GF-D8 (cell line): ENCODE measurements around the gene CAMKMT.

ENCODE experiments used
- DNase-seq: peaks from one replicate; lab custom pipeline; 2025; lab: John Stamatoyannopoulos, UW

The CAMKMT gene

GRCh38 chr2:44596537-44597320 is 235.0 kb downstream of the CAMKMT start:
- DNase-seq, result no peak

- DNase-seq, result no peak
Observed at GRCh38 chr2:44598330-44599119, 236.8 kb downstream of the CAMKMT start.

DNA sequence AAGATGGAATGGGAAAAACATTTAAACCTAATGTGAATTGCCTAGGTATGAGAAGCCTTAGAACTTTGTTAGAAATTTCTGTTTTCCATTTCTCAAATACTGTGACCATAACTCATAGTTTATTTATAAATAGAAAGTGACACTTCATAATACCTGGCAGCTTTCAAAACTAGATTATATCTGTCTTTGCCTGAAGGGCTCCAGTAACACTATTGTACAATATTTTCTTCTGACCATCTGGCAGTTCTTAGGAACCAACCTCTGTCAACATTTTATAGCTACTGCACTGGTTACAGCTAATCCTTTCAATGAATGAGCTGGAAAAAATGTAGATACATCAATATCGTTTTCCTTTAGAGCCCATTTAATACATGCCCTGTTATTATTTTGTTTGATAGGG is 237.4 kb downstream of the CAMKMT start:
- no peak for DNase-seq

- DNase-seq, result no peak
Observed at GRCh38 chr2:44602446-44602845, 240.7 kb downstream of the CAMKMT start.

DNA sequence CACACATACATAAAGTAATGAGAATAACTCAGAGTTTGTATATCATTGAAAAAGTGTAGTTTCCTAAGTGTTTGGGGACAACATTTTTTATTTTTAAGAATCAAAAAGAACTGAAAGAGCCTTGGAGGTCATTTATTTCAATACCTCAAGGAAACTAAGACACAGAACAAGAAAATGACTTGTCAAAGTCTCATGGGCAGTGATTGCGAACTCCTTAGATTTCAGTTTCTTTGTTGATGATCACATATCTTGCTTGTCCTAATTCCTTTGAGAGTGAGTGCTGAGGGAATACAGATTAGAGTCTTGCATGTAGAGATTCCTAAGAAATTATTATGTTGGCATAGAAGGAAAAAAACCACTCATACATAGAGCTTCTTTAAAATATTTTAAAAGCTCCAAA is 243.8 kb downstream of the CAMKMT start:
- DNase-seq, result no peak

DNA sequence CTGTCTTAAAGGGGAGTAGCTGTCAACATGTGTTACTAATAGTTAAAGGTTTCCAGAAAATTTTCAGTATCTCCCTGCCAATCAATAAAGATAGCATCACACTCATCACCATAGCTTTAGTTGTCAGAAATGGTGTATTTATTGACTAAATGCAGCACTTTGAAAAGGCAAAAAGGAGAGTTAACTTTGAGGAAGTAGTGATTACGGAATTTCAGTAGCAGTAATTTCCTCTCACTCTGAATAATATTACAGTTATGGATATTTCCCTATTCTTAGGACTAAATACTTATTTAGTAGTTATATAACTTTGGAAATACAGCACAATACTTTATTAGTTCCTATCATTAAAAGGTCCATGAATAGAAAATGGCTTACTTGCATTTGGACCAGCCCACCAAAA is 250.5 kb downstream of the CAMKMT start:
- DNase-seq, result no peak

DNA sequence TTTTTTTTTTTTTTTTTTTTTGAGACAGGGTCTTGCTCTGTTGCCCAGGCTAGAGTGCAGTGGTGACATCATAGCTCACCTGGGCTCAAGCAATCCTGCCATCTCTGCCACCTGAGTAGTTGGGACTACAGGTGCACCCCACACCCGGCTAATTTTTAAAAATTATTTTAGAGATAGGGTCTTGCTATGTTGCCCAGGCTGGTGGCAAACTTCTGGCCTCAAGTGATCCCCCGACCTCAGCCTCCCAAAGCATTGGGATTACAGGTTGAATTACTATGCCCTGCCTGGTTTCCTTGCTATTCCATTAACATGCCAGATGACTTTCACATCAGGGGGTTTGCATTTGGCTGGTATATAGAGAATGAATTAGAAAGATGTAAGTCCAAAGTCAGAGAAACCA is 253.2 kb downstream of the CAMKMT start:
- no peak for DNase-seq

DNA sequence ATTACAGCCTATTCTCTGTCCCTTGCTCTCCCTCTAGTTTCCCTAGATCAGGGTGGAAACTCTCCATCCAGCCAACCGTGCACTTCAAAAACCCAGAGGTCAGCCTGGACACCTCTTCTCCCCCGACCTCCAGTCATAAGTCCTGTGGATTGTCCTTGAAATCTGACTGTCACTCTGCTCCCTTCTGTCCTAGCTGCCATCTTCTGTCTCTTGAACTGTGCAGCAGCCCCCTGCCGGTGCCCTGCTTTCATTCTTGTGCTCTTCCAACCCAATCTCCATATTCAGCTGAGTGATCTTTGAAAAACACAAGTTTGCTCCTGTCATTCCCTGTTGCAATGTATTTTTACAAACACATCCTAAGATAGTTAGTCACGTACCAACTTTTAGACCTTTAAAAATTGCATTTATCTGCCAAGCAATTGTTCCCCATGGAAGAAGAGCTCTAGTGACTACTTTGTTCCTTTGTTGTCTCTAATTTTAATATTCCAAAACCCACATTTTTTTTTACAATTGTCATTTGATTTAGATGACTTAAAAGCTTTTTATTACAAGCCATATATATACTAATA is 254.3 kb downstream of the CAMKMT start:
- no peak for DNase-seq

DNA sequence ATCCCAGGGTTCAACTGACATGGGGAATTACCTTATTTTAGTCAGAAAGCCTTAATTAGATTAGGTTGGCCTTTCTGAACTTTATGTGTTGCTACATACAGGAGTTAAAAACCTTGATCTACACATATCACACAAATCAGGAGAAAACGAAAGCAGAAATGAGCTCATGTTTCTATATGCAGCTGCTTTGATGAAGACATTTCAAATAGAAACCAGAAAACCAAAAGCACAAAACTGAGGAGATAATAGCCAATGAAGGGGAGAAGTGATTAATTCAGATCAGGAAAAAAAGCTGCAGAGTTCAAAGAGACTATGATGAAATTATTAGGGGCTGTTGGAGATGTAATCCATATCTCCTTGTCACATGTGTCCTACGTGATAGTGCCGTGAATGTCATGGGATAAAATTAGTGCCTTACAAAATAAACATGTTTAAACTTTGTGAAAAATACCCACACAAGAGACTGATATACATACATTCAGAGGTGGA is 255.0 kb downstream of the CAMKMT start:
- no peak for DNase-seq

GRCh38 chr2:44618251-44619023 is 256.7 kb downstream of the CAMKMT start:
- DNase-seq, result no peak

GRCh38 chr2:44620189-44620990 is 258.6 kb downstream of the CAMKMT start:
- no peak for DNase-seq

- no peak for DNase-seq
Observed at GRCh38 chr2:44623622-44624351, 262.0 kb downstream of the CAMKMT start.

GRCh38 chr2:44628297-44628696 is 266.6 kb downstream of the CAMKMT start:
- no peak for DNase-seq

DNA sequence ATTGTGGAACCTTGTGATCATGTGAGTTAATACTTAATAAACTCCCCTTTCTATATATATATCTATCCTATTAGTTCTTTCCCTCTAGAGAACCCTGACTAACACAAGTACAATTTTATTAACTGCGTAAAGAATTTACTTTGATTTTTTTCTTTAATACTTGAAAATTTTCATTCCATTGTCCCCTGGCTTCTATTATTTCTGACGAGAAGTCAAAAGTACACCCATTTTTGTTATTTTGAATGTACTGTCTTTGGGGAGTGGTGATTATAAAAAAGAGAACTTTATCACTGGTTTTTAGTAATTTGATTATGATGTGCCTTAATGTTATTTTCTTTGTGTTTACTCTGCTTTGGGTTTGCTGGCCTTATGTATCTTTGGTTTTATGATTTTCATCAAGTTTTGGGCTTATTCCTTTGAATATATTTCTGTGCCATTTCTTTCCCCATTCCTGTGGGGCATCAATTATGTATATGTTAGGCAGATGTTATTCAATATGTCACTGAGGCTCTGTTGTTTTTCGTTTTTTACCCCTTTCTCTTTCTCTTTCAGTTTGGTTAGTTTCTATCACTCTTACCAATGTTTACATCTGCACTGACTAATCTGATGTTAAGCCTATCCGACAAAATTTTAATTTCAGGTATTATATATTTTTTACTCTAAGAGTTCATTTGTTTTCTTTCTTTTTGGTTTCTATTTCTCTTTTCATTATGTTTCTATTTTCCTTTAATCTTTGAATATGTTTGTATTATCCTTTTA is 271.4 kb downstream of the CAMKMT start:
- DNase-seq, result no peak

DNA sequence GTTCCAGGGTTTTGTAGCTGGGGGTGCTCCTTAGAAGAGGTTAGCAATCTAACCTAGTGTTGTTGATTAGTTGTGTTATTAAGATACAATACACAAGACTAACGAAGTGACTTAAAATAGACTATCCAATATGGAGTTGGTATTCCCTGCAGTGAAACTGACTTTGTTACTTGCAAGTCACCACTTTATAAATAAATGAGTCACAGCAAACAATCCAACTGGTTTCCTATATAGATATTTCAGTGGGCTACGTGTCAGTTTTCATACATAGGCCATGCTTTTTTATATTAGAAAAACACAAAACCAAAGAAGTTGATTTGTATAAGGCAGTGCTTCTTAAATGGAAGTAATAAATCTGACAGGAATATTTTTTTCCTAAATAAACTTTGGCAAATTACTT is 274.0 kb downstream of the CAMKMT start:
- DNase-seq, result no peak

GRCh38 chr2:44638649-44639048 is 276.9 kb downstream of the CAMKMT start:
- no peak for DNase-seq

DNA sequence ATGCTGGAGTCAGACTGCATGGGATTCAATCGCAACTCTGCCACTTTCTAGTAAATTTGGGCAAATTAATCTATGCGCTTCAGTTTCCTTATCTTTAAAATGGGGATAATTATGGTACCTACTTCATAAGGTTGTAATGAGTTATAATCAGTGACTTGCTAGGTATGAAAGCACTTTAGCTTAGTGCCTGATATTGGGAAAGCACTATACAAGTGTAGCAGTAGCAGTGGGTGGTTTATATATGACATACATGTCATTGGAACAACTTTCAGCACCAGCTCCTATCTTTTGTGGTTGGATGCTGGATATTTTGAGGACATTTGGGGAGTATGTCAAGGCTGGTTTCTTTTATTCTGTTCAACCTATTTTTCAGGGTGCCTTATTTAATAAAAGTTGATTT is 277.7 kb downstream of the CAMKMT start:
- DNase-seq, result no peak

DNA sequence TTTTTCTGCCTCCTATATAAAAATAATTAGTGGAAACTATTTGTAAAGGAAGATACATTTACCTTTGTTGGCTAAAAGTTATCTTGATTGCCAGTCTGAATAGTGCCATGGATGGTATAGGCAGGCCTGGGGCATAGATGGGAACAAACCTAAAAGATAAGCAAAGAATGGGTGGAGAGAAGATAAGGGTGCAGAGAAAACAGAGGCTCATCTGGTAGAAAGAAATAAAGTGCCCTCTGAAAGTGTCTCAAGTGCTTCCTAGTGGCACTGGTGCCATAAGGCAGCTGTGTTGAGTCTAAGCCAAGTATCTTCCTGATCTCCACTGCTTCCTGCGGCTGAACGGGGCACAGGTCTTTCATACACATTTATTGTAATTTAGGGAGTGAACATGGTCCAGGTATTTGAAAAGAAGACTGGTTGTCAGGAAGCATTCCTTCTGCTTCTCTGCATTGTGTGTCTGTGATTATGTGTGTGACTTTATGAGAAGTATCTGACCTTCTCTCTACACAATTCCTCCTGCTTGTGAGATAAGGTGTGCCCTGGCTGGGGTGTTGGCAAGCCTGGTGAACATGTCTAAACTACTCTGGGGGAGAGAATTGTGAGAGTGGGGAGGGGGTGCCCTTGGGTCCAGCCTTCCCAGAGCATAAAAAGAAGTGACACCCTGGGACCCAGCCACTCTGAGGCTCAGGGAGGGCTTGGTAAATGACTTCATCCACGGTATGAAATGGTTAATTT is 280.5 kb downstream of the CAMKMT start:
- DNase-seq, result no peak

- no peak for DNase-seq
Observed at GRCh38 chr2:44645937-44646336, 284.2 kb downstream of the CAMKMT start.
